PC-3 (cell line): ENCODE measurements around the gene DPM2. TPM values are rescaled to one million over a fixed set of nuclear protein-coding genes. Genes with fewer than 3 reads are reported as not detected.

ENCODE experiments used
- ATAC-seq: fragments of 200-7000 bp; cut with Tn5 transposase; 2 replicates; pipeline ENCODE4 v1.9.1; 2020; ENCODE audit warnings: mild to moderate bottlenecking, moderate library complexity
- BruUV-seq: library from RNA; stranded (reverse); fragments of 400-500 nt; replicated peaks from 2 replicates; lab custom pipeline; 2021; lab: Mats Ljungman, UMichigan
- CTCF ChIA-PET: fragments of 300-600 bp; sonication (Branson Sonifier 250); formaldehyde crosslinking; loops from one replicate; lab custom pipeline; 2022; ENCODE audit warnings: antibody characterized with exemption; lab: Charles Lee
- POLR2A ChIA-PET: fragments of 300-600 bp; sonication (Branson Sonifier 250); formaldehyde crosslinking; loops from one replicate; lab custom pipeline; 2022; ENCODE audit warnings: antibody characterized with exemption; ENCODE audit not compliant: unreplicated experiment; lab: Charles Lee
- DNase-seq: peaks from one replicate; pipeline ENCODE4 v3.0.0-alpha.2; 2015
- H2AFZ ChIP-seq: fragments of 300-600 bp; sonication (generic); 2 replicates; pipeline ENCODE4 v1.6.0; 2016; ENCODE audit warnings: antibody characterized with exemption, low read length
- H3F3A ChIP-seq: fragments of 300-600 bp; sonication (generic); one replicate; pipeline ENCODE4 v1.6.0; 2017; ENCODE audit warnings: antibody characterized with exemption, low read length, control low read depth, mild to moderate bottlenecking; ENCODE audit not compliant: unreplicated experiment
- H3K27ac ChIP-seq: fragments of 300-600 bp; sonication (generic); 2 replicates; pipeline ENCODE4 v1.5.1; 2016; ENCODE audit warnings: mild to moderate bottlenecking, low read length
- H3K27me3 ChIP-seq: fragments of 300-600 bp; sonication (generic); 2 replicates; pipeline ENCODE4 v1.6.1; 2016; ENCODE audit warnings: low read length, mixed read lengths
- H3K36me3 ChIP-seq: fragments of 300-600 bp; sonication (generic); 2 replicates; pipeline ENCODE4 v1.6.1; 2016; ENCODE audit warnings: low read depth, mixed run types, low read length, mixed read lengths
- H3K4me1 ChIP-seq: fragments of 300-600 bp; sonication (generic); 2 replicates; pipeline ENCODE4 v1.5.1; 2016; ENCODE audit warnings: low read length; ENCODE audit not compliant: insufficient read depth
- H3K4me2 ChIP-seq: fragments of 300-600 bp; sonication (generic); 2 replicates; pipeline ENCODE4 v1.6.0; 2016; ENCODE audit warnings: low read length
- H3K4me3 ChIP-seq: fragments of 300-600 bp; sonication (generic); 2 replicates; pipeline ENCODE4 v1.5.1; 2016; ENCODE audit warnings: mild to moderate bottlenecking, low read length, mixed read lengths
- H3K79me2 ChIP-seq: fragments of 300-600 bp; sonication (generic); 2 replicates; pipeline ENCODE4 v1.6.1; 2017; ENCODE audit warnings: low read length, mixed read lengths
- H3K9ac ChIP-seq: fragments of 300-600 bp; sonication (generic); 2 replicates; pipeline ENCODE4 v1.6.0; 2016; ENCODE audit warnings: mild to moderate bottlenecking, low read length
- H3K9me2 ChIP-seq: fragments of 300-600 bp; sonication (generic); replicated peaks from 2 replicates; pipeline ENCODE4 v1.6.1; 2016; ENCODE audit warnings: mixed run types, low read length, mixed read lengths
- H3K9me3 ChIP-seq: fragments of 300-600 bp; sonication (generic); 2 replicates; pipeline ENCODE4 v1.6.1; 2016; ENCODE audit warnings: low read length, mixed read lengths
- H4K20me1 ChIP-seq: fragments of 300-600 bp; sonication (generic); 2 replicates; pipeline ENCODE4 v1.6.1; 2016; ENCODE audit warnings: low read length, mixed read lengths
- EZH2 ChIP-seq: fragments of 300-600 bp; sonication (generic); IDR thresholded peaks from one replicate; pipeline ENCODE4 v1.6.1; 2017; ENCODE audit warnings: antibody characterized with exemption, mild to moderate bottlenecking, low read length; ENCODE audit not compliant: unreplicated experiment
- EZH2phosphoT487 ChIP-seq: fragments of 300-600 bp; sonication (generic); IDR thresholded peaks from 2 replicates; pipeline ENCODE4 v1.6.1; 2018; ENCODE audit warnings: mild to moderate bottlenecking, antibody characterized with exemption, low read length, borderline replicate concordance
- intact Hi-C: fragments of 100-400 bp; cut with micrococcal nuclease; formaldehyde crosslinking; loops from 2 replicates; pipeline ENCODE4 v1.9.0; 2023
- total RNA-seq: library from RNA; depleted of rRNA; stranded (reverse); fragments of >200 nt; gene quantifications from 2 replicates; pipeline ENCODE4 v1.2.3, GENCODE V29; 2014
- TF ChIP-seq, protein P1 (sequence below): fragments of 300-600 bp; sonication (generic); conservative IDR thresholded peaks from 2 replicates; pipeline ENCODE4 v1.5.1; 2017; ENCODE audit warnings: antibody characterized with exemption, low read depth, mild to moderate bottlenecking, low read length

Gene DPM2
- total RNA-seq, 1 experiment from 2014 or later: 33.0 TPM

GRCh38 chr9:127943011-127943662 lies 5.5 kb upstream of the DPM2 start:
- no peak for ATAC-seq
- POLR2A ChIA-PET: interaction anchor here (0.5 kb wide), 1 partner anchor 167 kb away, joined by 21 read pairs; no protein-coding TSS in a partner anchor

GRCh38 chr9:127942216-127943010 lies 4.8 kb upstream of the DPM2 start:
- Histone ChIP-seq H3K4me3 (no peak overlapping the region), H2AFZ (no peak overlapping the region), H3K36me3 (no peaks in the 10 kb centered on the region), H3K79me2 (peaks cover 1% of the 10 kb centered on the region), H3K9me3 (no peaks in the 10 kb centered on the region), H3K27ac (no peak overlapping the region), H3K9ac (no peak overlapping the region), H3K9me2 (no peaks in the 10 kb centered on the region), H4K20me1 (no peaks in the 10 kb centered on the region), H3K27me3 (no peaks in the 10 kb centered on the region), H3F3A (no peaks in the 10 kb centered on the region), H3K4me2 (no peak overlapping the region), H3K4me1 (no peaks in the 10 kb centered on the region)
- BruUV-seq: no TSS peak
- peak; percentile 51 for DNase-seq
- peak; percentile 47; the same call in 1 of the 2 replicates for ATAC-seq
- POLR2A ChIA-PET: no interaction called here
- CTCF ChIA-PET: interaction anchor here (0.5 to 1.0 kb wide), 3 partner anchors 38 to 93 kb away, joined by 3 to 4 read pairs (median 3); partner anchors contain the start of gene EEIG1
- no peak for TF ChIP-seq EZH2phosphoT487
- TF ChIP-seq EZH2: no peak
- TF ChIP-seq, protein P1, sequence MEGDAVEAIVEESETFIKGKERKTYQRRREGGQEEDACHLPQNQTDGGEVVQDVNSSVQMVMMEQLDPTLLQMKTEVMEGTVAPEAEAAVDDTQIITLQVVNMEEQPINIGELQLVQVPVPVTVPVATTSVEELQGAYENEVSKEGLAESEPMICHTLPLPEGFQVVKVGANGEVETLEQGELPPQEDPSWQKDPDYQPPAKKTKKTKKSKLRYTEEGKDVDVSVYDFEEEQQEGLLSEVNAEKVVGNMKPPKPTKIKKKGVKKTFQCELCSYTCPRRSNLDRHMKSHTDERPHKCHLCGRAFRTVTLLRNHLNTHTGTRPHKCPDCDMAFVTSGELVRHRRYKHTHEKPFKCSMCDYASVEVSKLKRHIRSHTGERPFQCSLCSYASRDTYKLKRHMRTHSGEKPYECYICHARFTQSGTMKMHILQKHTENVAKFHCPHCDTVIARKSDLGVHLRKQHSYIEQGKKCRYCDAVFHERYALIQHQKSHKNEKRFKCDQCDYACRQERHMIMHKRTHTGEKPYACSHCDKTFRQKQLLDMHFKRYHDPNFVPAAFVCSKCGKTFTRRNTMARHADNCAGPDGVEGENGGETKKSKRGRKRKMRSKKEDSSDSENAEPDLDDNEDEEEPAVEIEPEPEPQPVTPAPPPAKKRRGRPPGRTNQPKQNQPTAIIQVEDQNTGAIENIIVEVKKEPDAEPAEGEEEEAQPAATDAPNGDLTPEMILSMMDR: peak; percentile 82
- intact Hi-C loops: loop anchor here (2.0 kb wide), 2 partner anchors 36 to 92 kb away; no protein-coding TSS in a partner anchor

More at GRCh38 chr9:127943011-127943662, 5.5 kb upstream of the DPM2 start:
- H3F3A ChIP-seq: no peaks in the 10 kb centered on the region
- H3K79me2 ChIP-seq: no peaks in the 10 kb centered on the region
- no peaks in the 10 kb centered on the region for H3K9me2 ChIP-seq
- no peak overlapping the region for H3K4me3 ChIP-seq
- H4K20me1 ChIP-seq: no peaks in the 10 kb centered on the region
- no TSS peak for BruUV-seq
- no peaks in the 10 kb centered on the region for H3K36me3 ChIP-seq
- no peak overlapping the region for H3K4me2 ChIP-seq
- H3K27me3 ChIP-seq: no peaks in the 10 kb centered on the region
- no peaks in the 10 kb centered on the region for H3K9me3 ChIP-seq
- no peak overlapping the region for H3K27ac ChIP-seq
- no peak overlapping the region for H2AFZ ChIP-seq
- intact Hi-C loops: loop anchor here (2.0 kb wide), 2 partner anchors 36 to 92 kb away; no protein-coding TSS in a partner anchor
- no peak overlapping the region for H3K9ac ChIP-seq
- H3K4me1 ChIP-seq: no peaks in the 10 kb centered on the region
- no peak for DNase-seq
- CTCF ChIA-PET: interaction anchor here (0.5 to 1.7 kb wide), 3 partner anchors 37 to 92 kb away, joined by 3 to 13 read pairs (median 4); partner anchors contain the start of gene EEIG1
- TF ChIP-seq EZH2phosphoT487: no peak
- TF ChIP-seq, protein P1: peak; percentile 1; the same call in 1 of the 2 replicates
- TF ChIP-seq EZH2: no peak
